GM12892 (cell line): ENCODE measurements around the gene RBPJ.

Experiments
- DNase-seq: peaks from one replicate; pipeline ENCODE4 v3.0.0; 2011; ENCODE audit not compliant: insufficient read length
- FAIRE-seq: peaks from 2 replicates; lab custom pipeline; 2011; peaks lifted over from hg19 to GRCh38; lab: Jason Lieb, UNC
- POLR2A ChIP-seq: IDR thresholded peaks from 2 replicates; pipeline ENCODE4 v1.6.1; 2011; ENCODE audit warnings: low read depth, low read length, control low read depth
- POLR2AphosphoS5 ChIP-seq: IDR thresholded peaks from 2 replicates; pipeline ENCODE4 v1.6.1; 2011; ENCODE audit warnings: low read depth, low read length, control low read depth
- TAF1 ChIP-seq: IDR thresholded peaks from 2 replicates; pipeline ENCODE4 v1.6.1; 2011; ENCODE audit warnings: low read depth, mild to moderate bottlenecking, control low read depth, low read length, borderline replicate concordance

RBPJ gene

GRCh38 chr4:26468977-26469376 lies 148.2 kb downstream of the RBPJ start:
- DNase-seq: no peak
- TF ChIP-seq POLR2A (no peak), TAF1 (no peak), POLR2AphosphoS5 (no peak)
- no peak for FAIRE-seq

- DNase-seq (no peak), FAIRE-seq (no peak)
- no peak for TF ChIP-seq POLR2AphosphoS5
- TF ChIP-seq POLR2A: no peak
- no peak for TF ChIP-seq TAF1
These were observed 151.1 kb downstream of the RBPJ start for GRCh38 chr4:26471890-26472289.

- no peak for DNase-seq
- FAIRE-seq: no peak
These were observed 153.1 kb downstream of the RBPJ start for GRCh38 chr4:26473893-26474292.

GRCh38 chr4:26474551-26474950 lies 153.7 kb downstream of the RBPJ start:
- TF ChIP-seq POLR2A: no peak
- TF ChIP-seq TAF1: no peak
- TF ChIP-seq POLR2AphosphoS5: no peak
- FAIRE-seq (no peak), DNase-seq (no peak)

More at GRCh38 chr4:26473893-26474292, 153.1 kb downstream of the RBPJ start:
- TF ChIP-seq TAF1: no peak
- no peak for TF ChIP-seq POLR2AphosphoS5
- no peak for TF ChIP-seq POLR2A

- no peak for TF ChIP-seq POLR2AphosphoS5
- no peak for TF ChIP-seq TAF1
- no peak for TF ChIP-seq POLR2A
- FAIRE-seq (no peak), DNase-seq (no peak)
These were observed 154.9 kb downstream of the RBPJ start for GRCh38 chr4:26475716-26476115.

- FAIRE-seq: no peak
- TF ChIP-seq POLR2A: no peak
- no peak for TF ChIP-seq POLR2AphosphoS5
- TF ChIP-seq TAF1: no peak
These were observed 155.7 kb downstream of the RBPJ start for GRCh38 chr4:26476545-26476944.

GRCh38 chr4:26478330-26478729 lies 157.5 kb downstream of the RBPJ start:
- no peak for DNase-seq
- TF ChIP-seq TAF1: no peak
- TF ChIP-seq POLR2A: no peak
- no peak for TF ChIP-seq POLR2AphosphoS5
- FAIRE-seq: no peak

More at GRCh38 chr4:26476545-26476944, 155.7 kb downstream of the RBPJ start:
- DNase-seq: no peak

- DNase-seq (no peak), FAIRE-seq (no peak)
- TF ChIP-seq POLR2AphosphoS5: no peak
- TF ChIP-seq POLR2A: no peak
- no peak for TF ChIP-seq TAF1
These were observed 162.0 kb downstream of the RBPJ start for GRCh38 chr4:26482508-26483462.

GRCh38 chr4:26484032-26484515 lies 163.3 kb downstream of the RBPJ start:
- TF ChIP-seq POLR2A (no peak), TAF1 (no peak), POLR2AphosphoS5 (no peak)
- DNase-seq (no peak), FAIRE-seq (no peak)

GRCh38 chr4:26484516-26484915 lies 163.7 kb downstream of the RBPJ start:
- no peak for TF ChIP-seq POLR2A
- TF ChIP-seq TAF1: no peak
- TF ChIP-seq POLR2AphosphoS5: no peak
- FAIRE-seq: no peak
- DNase-seq: no peak
